A549 (cell line): ENCODE data around the gene PYGL.
A peak's percentile ranks its signal among the peaks of the same experiment; 100 is the strongest.

Experiments
- BHLHE40 ChIP-seq: IDR thresholded peaks from 2 replicates; pipeline ENCODE4 v1.6.1; 2012; ENCODE audit warnings: low read depth, low read length, inconsistent platforms
- CTCF ChIP-seq: fragments of >200 bp; sonication (Bioruptor Twin); formaldehyde crosslinking; IDR thresholded peaks from 3 replicates; pipeline ENCODE4 v1.5.1; 2016
- HOXA7 ChIP-seq: fragments of 250-450 bp; sonication (Bioruptor Pico); IDR thresholded peaks from 2 replicates; pipeline ENCODE4 v1.5.0; 2020; ENCODE audit warnings: mild to moderate bottlenecking, moderate library complexity
- JUNB ChIP-seq: fragments of >200 bp; sonication (Bioruptor Twin); formaldehyde crosslinking; IDR thresholded peaks from 2 replicates; pipeline ENCODE4 v1.6.1; 2016
- MAX ChIP-seq: IDR thresholded peaks from 2 replicates; pipeline ENCODE4 v1.6.1; 2012
- MAZ ChIP-seq: fragments of 150-350 bp; IDR thresholded peaks from 2 replicates; pipeline ENCODE4 v1.6.1; 2014; ENCODE audit warnings: antibody characterized with exemption, low read depth, low read length, borderline replicate concordance
- PHF8 ChIP-seq: fragments of 200-600 bp; sonication (generic); IDR thresholded peaks from 2 replicates; pipeline ENCODE4 v1.6.1; 2016; ENCODE audit warnings: low read depth, mild to moderate bottlenecking, antibody characterized with exemption, moderate library complexity, borderline replicate concordance
- POLR2A ChIP-seq: IDR thresholded peaks from 2 replicates; pipeline ENCODE4 v1.6.1; 2012; ENCODE audit warnings: mild to moderate bottlenecking, low read length
- POLR2AphosphoS2 ChIP-seq: conservative IDR thresholded peaks from 2 replicates; pipeline ENCODE4 v1.6.1; 2012; ENCODE audit warnings: low read length, improper control_type of control experiment, inconsistent platforms
- RARB ChIP-seq: fragments of 250-450 bp; sonication (Bioruptor Pico); IDR thresholded peaks from 2 replicates; pipeline ENCODE4 v1.8.0; 2021; ENCODE audit warnings: mild to moderate bottlenecking, moderate library complexity
- REST ChIP-seq: fragments of 200-600 bp; sonication (generic); IDR thresholded peaks from 2 replicates; pipeline ENCODE4 v1.6.1; 2016; ENCODE audit warnings: antibody characterized with exemption, mild to moderate bottlenecking, moderate library complexity
- USF2 ChIP-seq: fragments of 450-650 bp; IDR thresholded peaks from 2 replicates; pipeline ENCODE4 v1.6.1; 2014; ENCODE audit warnings: antibody characterized with exemption

GRCh38 chr14:50964683-50965390 lies 20.6 kb upstream of the PYGL start:
- no peak for TF ChIP-seq USF2
- no peak for TF ChIP-seq POLR2A
- TF ChIP-seq CTCF, result no peak
- TF ChIP-seq MAZ, result no peak
- TF ChIP-seq HOXA7 (CRISPR knock-in tag), result no peak
- TF ChIP-seq POLR2AphosphoS2, result no peak
- no peak for TF ChIP-seq PHF8
- no peak for TF ChIP-seq REST
- TF ChIP-seq BHLHE40, result no peak
- no peak for TF ChIP-seq RARB
- peak; percentile 20; the same call in 1 of the 2 replicates for TF ChIP-seq MAX
- TF ChIP-seq JUNB, result no peak
